Sigmoid colon (tissue), 7 donors: ENCODE results near the gene TMSB10. TPM values are rescaled to one million over a fixed set of nuclear protein-coding genes. Genes with fewer than 3 reads are reported as not detected.

Experiments
- DNase-seq: peaks from one replicate; pipeline ENCODE4 v3.0.0-alpha.2; 2019
- H3K27ac ChIP-seq, 4 donors: fragments of 200-600 bp; sonication (generic); one replicate each; pipeline ENCODE4 v1.5.1; 2016 to 2019; ENCODE audit warnings: mild to moderate bottlenecking in 1 of 4
- H3K27me3 ChIP-seq, 3 donors: fragments of 200-600 bp; sonication (generic); one replicate each; pipeline ENCODE4 v1.5.1; 2019; ENCODE audit warnings: mild to moderate bottlenecking in 1 of 3
- H3K36me3 ChIP-seq, 4 donors: fragments of 200-600 bp; sonication (generic); one replicate each; pipeline ENCODE4 v1.5.1; 2016 to 2019
- H3K4me1 ChIP-seq, 4 donors: fragments of 200-600 bp; sonication (generic); one replicate each; pipeline ENCODE4 v1.5.1; 2017 to 2019
- H3K4me3 ChIP-seq, 4 donors: fragments of 200-600 bp; sonication (generic); one replicate each; pipeline ENCODE4 v1.5.1; 2017 to 2019; ENCODE audit warnings: mild to moderate bottlenecking in 2 of 4, moderate library complexity in 1 of 4
- H3K9me3 ChIP-seq, 4 donors: fragments of 200-600 bp in 3 of 4; sonication (generic) in 3 of 4; one replicate each; pipeline versions ENCODE4 v1.5.1 to v1.6.1; 2013 to 2019
- EP300 ChIP-seq, 4 donors: sonication (generic); formaldehyde crosslinking; IDR thresholded peaks; one replicate each; pipeline ENCODE4 v1.6.1; 2017; ENCODE audit warnings: antibody characterized with exemption in 4 of 4
- POLR2A ChIP-seq, 2 donors: fragments of 450-650 bp; IDR thresholded peaks; one replicate each; pipeline ENCODE4 v1.6.1; 2016; ENCODE audit warnings: antibody characterized with exemption in 2 of 2, mild to moderate bottlenecking in 2 of 2, moderate library complexity in 2 of 2
- POLR2AphosphoS5 ChIP-seq, 4 donors: sonication (generic); formaldehyde crosslinking; IDR thresholded peaks; one replicate each; pipeline ENCODE4 v1.6.1; 2017; ENCODE audit warnings: antibody characterized with exemption in 4 of 4
- WGBS, 2 donors: extraction: QIAGEN DNeasy Blood & Tissue Kit; methylation state at CpG; one replicate each; pipeline ENCODE4 v1.1.7; 2013; 5-methylcytosine and 5-hydroxymethylcytosine counted together
- intact Hi-C: fragments of 100-400 bp; cut with DNase I; formaldehyde crosslinking; loops from one replicate; pipeline ENCODE4 v1.15.1; 2023
- polyA plus RNA-seq, 3 donors: library from polyadenylated mRNA; stranded (reverse); fragments of 200-250 nt; gene quantifications; one replicate each; pipeline ENCODE4 v1.2.3, GENCODE V29; 2013
- total RNA-seq, 4 donors: library from RNA; depleted of rRNA; stranded (reverse); fragments of >200 nt; gene quantifications; one replicate each; pipeline ENCODE4 v1.1.0, GENCODE V29; 2016
- TF ChIP-seq, protein P1 (sequence below), 4 experiments: fragments of 450-650 bp in 3 of 4; fragments of 200-600 bp in 1 of 4; IDR thresholded peaks; one replicate each; pipeline ENCODE4 v1.5.1; 2016 to 2019; ENCODE audit warnings: antibody characterized with exemption in 4 of 4, mild to moderate bottlenecking in 3 of 4, moderate library complexity in 2 of 4
- donor health status: healthy with polysubstance abuse.
- donor health status: Bipolar disorder and iron deficiency.
- donor health status: healthy.

The TMSB10 gene
- total and polyA plus RNA-seq, 7 donors, result 1,887 to 4,314 (median 2,459) TPM

DNA sequence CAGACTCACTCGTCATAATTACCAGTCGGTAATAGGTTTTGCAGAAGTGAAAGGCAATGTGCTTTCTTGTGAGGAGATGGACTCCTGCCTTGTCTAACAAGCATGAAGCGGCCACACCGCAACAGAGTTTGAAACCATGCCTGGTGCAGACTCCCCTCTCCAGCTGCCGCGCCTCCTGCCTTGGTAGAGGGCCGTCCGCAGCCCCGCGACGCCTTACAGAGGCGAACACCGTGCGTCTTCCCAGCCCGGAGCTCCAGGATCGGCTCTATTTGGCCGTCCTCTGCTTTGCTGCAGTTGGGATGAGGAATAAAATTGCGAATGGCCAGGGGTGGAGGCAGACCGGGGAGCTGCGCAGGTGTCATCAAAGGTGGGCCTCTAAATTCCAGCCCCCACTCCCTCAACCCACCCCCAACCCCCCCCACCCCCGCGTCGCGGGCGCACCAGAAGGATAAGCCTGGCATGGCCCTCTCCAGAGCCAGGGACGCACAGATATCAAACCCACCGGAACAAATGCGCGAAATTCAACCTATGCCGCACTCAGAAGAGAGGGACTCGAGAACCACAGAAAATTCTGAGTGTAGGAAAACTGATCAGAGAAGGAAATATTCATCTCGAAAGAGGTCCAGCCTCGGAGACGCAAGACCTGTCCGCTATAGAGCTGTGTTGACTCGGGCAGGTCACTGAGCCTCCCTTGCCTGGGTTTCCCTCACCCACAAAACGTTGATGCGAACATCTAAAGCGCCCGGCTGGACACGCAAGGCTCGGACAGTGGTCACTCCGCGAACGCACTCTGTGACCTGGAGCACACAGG is 25.7 kb upstream of the TMSB10 start:
- no peak for DNase-seq
- TF ChIP-seq, protein P1, sequence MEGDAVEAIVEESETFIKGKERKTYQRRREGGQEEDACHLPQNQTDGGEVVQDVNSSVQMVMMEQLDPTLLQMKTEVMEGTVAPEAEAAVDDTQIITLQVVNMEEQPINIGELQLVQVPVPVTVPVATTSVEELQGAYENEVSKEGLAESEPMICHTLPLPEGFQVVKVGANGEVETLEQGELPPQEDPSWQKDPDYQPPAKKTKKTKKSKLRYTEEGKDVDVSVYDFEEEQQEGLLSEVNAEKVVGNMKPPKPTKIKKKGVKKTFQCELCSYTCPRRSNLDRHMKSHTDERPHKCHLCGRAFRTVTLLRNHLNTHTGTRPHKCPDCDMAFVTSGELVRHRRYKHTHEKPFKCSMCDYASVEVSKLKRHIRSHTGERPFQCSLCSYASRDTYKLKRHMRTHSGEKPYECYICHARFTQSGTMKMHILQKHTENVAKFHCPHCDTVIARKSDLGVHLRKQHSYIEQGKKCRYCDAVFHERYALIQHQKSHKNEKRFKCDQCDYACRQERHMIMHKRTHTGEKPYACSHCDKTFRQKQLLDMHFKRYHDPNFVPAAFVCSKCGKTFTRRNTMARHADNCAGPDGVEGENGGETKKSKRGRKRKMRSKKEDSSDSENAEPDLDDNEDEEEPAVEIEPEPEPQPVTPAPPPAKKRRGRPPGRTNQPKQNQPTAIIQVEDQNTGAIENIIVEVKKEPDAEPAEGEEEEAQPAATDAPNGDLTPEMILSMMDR (IDR thresholded peaks at IDR 0.05), result no peak
- no peak for TF ChIP-seq POLR2A (IDR thresholded peaks at IDR 0.05)
- TF ChIP-seq POLR2AphosphoS5 (IDR thresholded peaks at IDR 0.05), result no peak
- no peak for TF ChIP-seq EP300 (IDR thresholded peaks at IDR 0.05)
- no peaks in the 10 kb centered on the region for H3K36me3 ChIP-seq
- 3 to 4% methylated on average over 45 of the region's 45 CpGs for WGBS, 2 donors
- H3K4me1 ChIP-seq, result peaks cover 0 to 29% (median 23%) of the 10 kb centered on the region in 4 donors
- H3K4me3 ChIP-seq, result peak overlapping the region in 3 of 4 donors; percentile 41 to 53 (median 51)
- no peak overlapping the region for H3K27ac ChIP-seq
- H3K27me3 ChIP-seq, result peaks cover 18 to 59% (median 26%) of the 10 kb centered on the region in 3 donors
- no peaks in the 10 kb centered on the region for H3K9me3 ChIP-seq
- intact Hi-C loops, result no loop called here

DNA sequence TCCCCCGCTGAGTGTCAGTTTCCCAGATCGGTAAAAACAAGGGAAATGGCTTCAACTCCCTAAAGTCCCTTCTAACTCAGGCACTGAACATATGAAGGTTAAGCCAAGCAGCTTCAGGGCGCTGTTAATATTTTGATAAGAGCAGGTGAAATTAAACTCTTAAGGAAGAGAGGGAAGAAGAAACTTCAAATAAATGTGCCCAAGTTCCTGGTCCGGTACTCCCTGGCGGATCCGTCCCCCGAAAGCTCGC is 25.1 kb upstream of the TMSB10 start:
- intact Hi-C loops, result no loop called here
- peaks cover 0 to 29% (median 23%) of the 10 kb centered on the region in 4 donors for H3K4me1 ChIP-seq
- H3K4me3 ChIP-seq, result peak overlapping the region in 3 of 4 donors; percentile 41 to 53 (median 51)
- TF ChIP-seq EP300 (IDR thresholded peaks at IDR 0.05) (no peak), POLR2AphosphoS5 (IDR thresholded peaks at IDR 0.05) (no peak), POLR2A (IDR thresholded peaks at IDR 0.05) (no peak)
- TF ChIP-seq, protein P1 (IDR thresholded peaks at IDR 0.05), result no peak
- H3K27me3 ChIP-seq, result peaks cover 18 to 59% (median 26%) of the 10 kb centered on the region in 3 donors
- DNase-seq, result no peak
- 0 to 1% methylated on average over 8 of the region's 8 CpGs for WGBS, 2 donors
- no peaks in the 10 kb centered on the region for H3K36me3 ChIP-seq
- H3K9me3 ChIP-seq, result no peaks in the 10 kb centered on the region
- H3K27ac ChIP-seq, result no peak overlapping the region

DNA sequence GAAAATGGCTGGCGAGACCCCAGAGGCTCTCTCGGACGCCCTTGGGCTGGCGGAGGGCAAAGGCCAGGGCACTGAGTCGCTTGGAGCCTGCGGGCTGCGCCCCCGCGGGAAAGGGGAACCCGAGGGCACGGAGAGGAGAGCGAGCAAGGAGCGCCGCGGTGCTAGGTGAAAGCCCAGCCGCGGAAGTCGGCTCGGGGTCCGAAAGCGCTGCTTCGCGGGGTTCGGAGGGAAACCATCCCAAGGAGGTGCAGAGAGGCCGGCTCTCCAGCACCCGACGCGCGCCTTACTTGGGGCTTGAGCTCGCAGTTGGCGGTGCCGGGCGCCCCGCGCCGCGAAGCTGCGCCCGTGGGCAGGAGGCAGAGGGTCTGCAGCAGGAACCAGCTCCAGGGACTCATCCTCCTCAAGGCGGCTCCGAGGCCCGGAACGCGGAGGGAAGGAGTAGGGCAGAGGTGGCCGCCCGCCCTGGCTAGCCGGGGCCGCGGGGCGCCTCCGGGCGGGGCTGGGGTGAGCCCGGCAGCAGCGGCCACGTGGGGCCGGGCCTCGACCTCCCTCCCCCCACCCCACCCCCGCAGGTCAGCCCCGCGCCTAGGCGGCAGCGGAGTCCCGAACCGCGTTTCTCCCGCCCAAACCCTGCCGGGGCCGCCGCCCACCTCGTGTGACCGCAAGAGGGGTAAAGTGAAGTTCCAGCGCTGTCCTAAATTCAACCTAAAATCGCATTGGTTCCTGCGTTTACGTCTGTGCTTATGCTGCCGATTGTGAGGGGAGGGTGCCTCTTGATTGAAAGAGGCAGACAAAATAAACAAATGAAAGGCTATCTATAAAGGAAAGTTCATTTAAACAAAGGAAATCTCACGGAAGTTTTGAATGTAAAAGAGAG is 24.6 kb upstream of the TMSB10 start, which contains the start of gene TRABD2A:
Gene TRABD2A, minus strand, starts transcription at position 440 of the 877 bp plus-strand sequence. Its CDS starts 45 bp downstream, at position 395.
- Histone ChIP-seq H3K9me3 (no peaks in the 10 kb centered on the region), H3K27ac (no peak within 1 kb of the TSS), H3K27me3 (peaks cover 18 to 59% (median 26%) of the 10 kb centered on the region in 3 donors), H3K36me3 (no peaks in the 10 kb centered on the region), H3K4me3 (peak within 1 kb of the TSS; percentile 24 to 53 (median 46)), H3K4me1 (peaks cover 0 to 29% (median 23%) of the 10 kb centered on the region in 4 donors)
- 0% methylated on average over 77 of the region's 77 CpGs for WGBS, 2 donors
- TF ChIP-seq, protein P1 (IDR thresholded peaks at IDR 0.05), result no peak
- TF ChIP-seq POLR2A (IDR thresholded peaks at IDR 0.05), result no peak
- no peak for TF ChIP-seq EP300 (IDR thresholded peaks at IDR 0.05)
- no peak for TF ChIP-seq POLR2AphosphoS5 (IDR thresholded peaks at IDR 0.05)
- DNase-seq, result no peak
- intact Hi-C loops, result no loop called here

DNA sequence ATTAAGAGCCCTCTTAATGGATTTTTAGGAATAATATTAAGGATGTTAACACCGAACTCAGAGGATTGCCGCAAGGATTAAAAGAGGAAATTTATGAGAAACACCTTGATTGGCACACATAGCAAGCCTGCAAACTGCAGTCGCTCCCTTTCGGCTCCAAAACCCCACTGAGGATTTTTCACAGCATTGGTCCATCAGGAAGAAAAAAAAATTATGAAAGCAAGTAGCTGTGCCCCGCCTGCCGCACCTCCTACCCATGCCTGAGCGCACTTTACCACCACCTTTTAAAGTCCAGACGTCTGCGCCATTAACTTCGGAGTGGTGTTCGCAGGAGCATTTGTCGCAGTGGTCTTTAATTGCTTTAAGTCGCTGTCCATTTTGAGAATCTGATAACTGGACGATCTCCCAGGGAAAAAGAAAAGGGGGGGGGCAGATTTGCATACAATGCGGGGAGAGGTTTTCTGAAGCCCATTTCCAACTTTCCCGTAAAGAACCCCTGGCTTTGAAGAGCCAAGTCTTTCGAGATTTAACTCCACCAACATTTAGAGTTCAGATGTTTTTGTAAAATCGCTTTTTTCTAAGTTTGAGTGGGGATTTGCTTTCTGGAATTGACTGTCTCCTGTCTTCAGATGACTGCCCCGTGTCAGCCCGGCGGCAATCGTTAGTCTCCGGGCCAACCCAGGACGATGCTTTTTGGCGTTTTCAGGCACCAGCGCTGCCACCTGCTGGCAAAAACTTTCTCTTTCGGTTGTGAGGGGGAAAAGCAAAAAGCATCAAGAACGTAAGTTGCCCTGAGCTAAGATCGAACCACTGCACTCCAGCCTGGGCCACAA is 23.7 kb upstream of the TMSB10 start:
- TF ChIP-seq EP300 (IDR thresholded peaks at IDR 0.05) (no peak), POLR2AphosphoS5 (IDR thresholded peaks at IDR 0.05) (peak in 2 of 4 donors; percentile 14 to 33), POLR2A (IDR thresholded peaks at IDR 0.05) (no peak)
- TF ChIP-seq, protein P1 (IDR thresholded peaks at IDR 0.05), result peak; percentile 28 to 76 (median 66)

More for the DNA sequence above, 23.7 kb upstream of the TMSB10 start:
- DNase-seq, result peak; percentile 81
- Histone ChIP-seq H3K4me3 (peak overlapping the region; percentile 24 to 53 (median 46)), H3K9me3 (no peaks in the 10 kb centered on the region), H3K4me1 (peaks cover 0 to 29% (median 23%) of the 10 kb centered on the region in 4 donors), H3K27ac (no peak overlapping the region), H3K36me3 (no peaks in the 10 kb centered on the region), H3K27me3 (peaks cover 18 to 59% (median 26%) of the 10 kb centered on the region in 3 donors)
- intact Hi-C loops, result loop anchor here (1.0 kb wide), 2 partner anchors 46 to 386 kb away; no protein-coding TSS in a partner anchor
- WGBS, 2 donors, result 0 to 1% methylated on average over 29 of the region's 29 CpGs
